HCT116 (cell line): ENCODE data around the gene SRD5A3. TPM values are rescaled to one million over a fixed set of nuclear protein-coding genes. Genes with fewer than 3 reads are reported as not detected.
A peak's percentile ranks its signal among the peaks of the same experiment; 100 is the strongest.

ENCODE experiments used
- ATAC-seq: fragments of 200-7000 bp; cut with Tn5 transposase; 2 replicates; pipeline ENCODE4 v1.9.1; 2020; ENCODE audit warnings: mild to moderate bottlenecking, moderate library complexity
- BruUV-seq: library from RNA; stranded (reverse); fragments of 400-500 nt; replicated peaks from 2 replicates; lab custom pipeline; 2021; lab: Mats Ljungman, UMichigan
- CTCF ChIA-PET: fragments of 300-600 bp; sonication (Branson Sonifier 250); formaldehyde crosslinking; loops from one replicate; lab custom pipeline; 2021; ENCODE audit warnings: antibody characterized with exemption; lab: Charles Lee
- POLR2A ChIA-PET: fragments of 300-600, 350-600 bp; sonication (Branson Sonifier 250); formaldehyde crosslinking; loops from one replicate; lab custom pipeline; 2021; ENCODE audit warnings: antibody characterized with exemption; lab: Charles Lee
- RAD21 ChIA-PET, 2 experiments: fragments of 300-600 bp; sonication (Branson Sonifier 250); formaldehyde crosslinking; loops; one replicate each; lab custom pipeline; 2023; ENCODE audit warnings: low total read pairs in 2 of 2; ENCODE audit not compliant: uncharacterized antibody in 2 of 2, unreplicated experiment in 2 of 2, low non-redundant PET in 1 of 2; lab: Charles Lee
- DNase-seq: peaks from one replicate; pipeline ENCODE4 v3.0.0-alpha.2; 2010; ENCODE audit warnings: low read depth, low spot score
- H2AFZ ChIP-seq: fragments of 200-600 bp; shearing (Covaris generic), sonication (generic); 2 replicates; pipeline ENCODE4 v1.6.1; 2017; ENCODE audit warnings: low read depth, mixed run types, mixed read lengths, antibody characterized with exemption, low read length; ENCODE audit not compliant: poor library complexity, severe bottlenecking
- H3K27ac ChIP-seq: 2 replicates; pipeline ENCODE4 v1.5.1; 2012; ENCODE audit warnings: low read depth, low read length
- H3K27me3 ChIP-seq: fragments of 200-600 bp; sonication (generic); 2 replicates; pipeline ENCODE4 v1.6.1; 2016; ENCODE audit warnings: mixed run types, low read length, mixed read lengths; ENCODE audit not compliant: insufficient read depth
- H3K36me3 ChIP-seq, 2 experiments: fragments of 200-500 bp in 1 of 2; fragments of 200-600 bp in 1 of 2; sonication (Bioruptor generic) in 1 of 2; sonication (generic) in 1 of 2; 2 replicates each; pipeline versions ENCODE4 v1.5.1 to v1.6.1; 2014 to 2016; ENCODE audit warnings: low read length in 2 of 2, inconsistent platforms in 1 of 2, mixed read lengths in 1 of 2, mixed run types in 1 of 2; ENCODE audit not compliant: insufficient read depth in 2 of 2, control insufficient read depth in 1 of 2
- H3K4me1 ChIP-seq, 2 experiments: fragments of 200-600 bp in 1 of 2; sonication (generic) in 1 of 2; 2 replicates each; pipeline versions ENCODE4 v1.5.1 to v1.6.1; 2012 to 2017; ENCODE audit warnings: low read length in 2 of 2, inconsistent platforms in 1 of 2, mild to moderate bottlenecking in 1 of 2, mixed read lengths in 1 of 2, mixed run types in 1 of 2, moderate library complexity in 1 of 2; ENCODE audit not compliant: insufficient read depth in 2 of 2, control insufficient read depth in 1 of 2
- H3K4me2 ChIP-seq: fragments of 200-600 bp; sonication (generic); 2 replicates; pipeline ENCODE4 v1.6.1; 2017; ENCODE audit warnings: mixed run types, low read length, mixed read lengths
- H3K4me3 ChIP-seq, 2 experiments: fragments of 200-600 bp in 1 of 2; sonication (generic) in 1 of 2; replicated peaks in 1 of 2; 2 replicates each; pipeline ENCODE4 v1.5.1; 2011 to 2016; ENCODE audit warnings: low read length in 2 of 2, control low read depth in 1 of 2, low read depth in 1 of 2, mild to moderate bottlenecking in 1 of 2, mixed read lengths in 1 of 2, mixed run types in 1 of 2
- H3K79me2 ChIP-seq: fragments of 200-600 bp; sonication (generic); 2 replicates; pipeline ENCODE4 v1.6.1; 2017; ENCODE audit warnings: mild to moderate bottlenecking, mixed run types, low read length, moderate library complexity, mixed read lengths; ENCODE audit not compliant: insufficient read depth
- H3K9ac ChIP-seq: fragments of 200-600 bp; sonication (generic); 2 replicates; pipeline ENCODE4 v1.6.1; 2016; ENCODE audit warnings: low read length, mixed read lengths
- H3K9me2 ChIP-seq: fragments of 200-600 bp; sonication (generic), shearing (Covaris generic); 2 replicates; pipeline ENCODE4 v1.6.1; 2017; ENCODE audit warnings: mixed run types, mild to moderate bottlenecking, moderate library complexity; ENCODE audit not compliant: insufficient read depth
- H3K9me3 ChIP-seq, 2 experiments: fragments of 200-500 bp in 1 of 2; fragments of 200-600 bp in 1 of 2; sonication (Bioruptor generic) in 1 of 2; sonication (generic) in 1 of 2; 2 replicates each; pipeline ENCODE4 v1.6.1; 2014 to 2017; ENCODE audit warnings: low read length in 2 of 2, mixed read lengths in 2 of 2, inconsistent platforms in 1 of 2, low read depth in 1 of 2, mild to moderate bottlenecking in 1 of 2, mixed run types in 1 of 2, moderate library complexity in 1 of 2; ENCODE audit not compliant: control insufficient read depth in 1 of 2, insufficient read depth in 1 of 2
- H4K20me1 ChIP-seq: fragments of 200-600 bp; sonication (generic), shearing (Covaris generic); 2 replicates; pipeline ENCODE4 v1.6.1; 2017; ENCODE audit warnings: mixed run types, mild to moderate bottlenecking, moderate library complexity; ENCODE audit not compliant: insufficient read depth
- CBX3 ChIP-seq: IDR thresholded peaks from 2 replicates; pipeline ENCODE4 v1.6.1; 2012; ENCODE audit warnings: low read depth
- ELF1 ChIP-seq: IDR thresholded peaks from 2 replicates; pipeline ENCODE4 v1.6.1; 2012; ENCODE audit warnings: low read depth, borderline replicate concordance
- EZH2 ChIP-seq: fragments of 200-600 bp; sonication (generic); IDR thresholded peaks from 2 replicates; pipeline ENCODE4 v1.6.1; 2017; ENCODE audit warnings: antibody characterized with exemption, mixed run types
- FOSL1 ChIP-seq: IDR thresholded peaks from 2 replicates; pipeline ENCODE4 v1.6.1; 2012; ENCODE audit warnings: low read depth
- JUND ChIP-seq: IDR thresholded peaks from 2 replicates; pipeline ENCODE4 v1.6.1; 2012
- POLR2AphosphoS5 ChIP-seq: IDR thresholded peaks from 2 replicates; pipeline ENCODE4 v1.6.1; 2011; ENCODE audit warnings: mild to moderate bottlenecking, low read depth, low read length, moderate library complexity
- RAD21 ChIP-seq: IDR thresholded peaks from 2 replicates; pipeline ENCODE4 v1.6.1; 2012; ENCODE audit warnings: low read depth, mild to moderate bottlenecking
- YY1 ChIP-seq: IDR thresholded peaks from 2 replicates; pipeline ENCODE4 v1.6.1; 2011; ENCODE audit warnings: low read length, low read depth, moderate library complexity, mild to moderate bottlenecking; ENCODE audit not compliant: insufficient replicate concordance; ENCODE audit errors: extremely low read depth
- intact Hi-C: fragments of 100-400 bp; cut with micrococcal nuclease; formaldehyde crosslinking; loops from 2 replicates; pipeline ENCODE4 v1.10.0; 2022
- total RNA-seq: library from RNA; stranded (reverse); gene quantifications from one replicate; pipeline ENCODE4 v1.2.1, GENCODE V29; 2021; ENCODE audit not compliant: unreplicated experiment
- TF ChIP-seq, protein P1 (sequence below), 3 experiments: fragments of 200-600 bp in 1 of 3; sonication (generic) in 1 of 3; IDR thresholded peaks in 2 of 3; conservative IDR thresholded peaks in 1 of 3; 2 replicates each; pipeline ENCODE4 v1.5.1; 2012 to 2017; ENCODE audit warnings: low read depth in 2 of 3, low read length in 2 of 3, antibody characterized with exemption in 1 of 3, borderline replicate concordance in 1 of 3, control low read depth in 1 of 3, mild to moderate bottlenecking in 1 of 3, mixed read lengths in 1 of 3, mixed run types in 1 of 3, moderate library complexity in 1 of 3; ENCODE audit not compliant: insufficient read depth in 1 of 3

Gene SRD5A3
- total RNA-seq, 1 experiment from 2014 or later = 19.9 TPM

- TF ChIP-seq YY1 (no peak), JUND (no peak), EZH2 (no peak)
- no TSS peak for BruUV-seq
- no peaks in the 10 kb centered on the region for H3K9me2 ChIP-seq
- ChIA-PET RAD21 (no interaction called here), POLR2A (no interaction called here), CTCF (interaction anchor here (1.0 to 1.7 kb wide), 7 partner anchors 8 to 340 kb away, joined by 4 to 8 read pairs (median 4); no protein-coding TSS in a partner anchor)
- DNase-seq = no peak
- H3K36me3 ChIP-seq = no peaks in the 10 kb centered on the region
- no peak overlapping the region for H3K4me3 ChIP-seq
- no peak for ATAC-seq
- H3K4me1 ChIP-seq = no peaks in the 10 kb centered on the region
- no peaks in the 10 kb centered on the region for H3K79me2 ChIP-seq
- no peak overlapping the region for H2AFZ ChIP-seq
- no peaks in the 10 kb centered on the region for H3K9me3 ChIP-seq
- no peak overlapping the region for H3K27ac ChIP-seq
- H3K4me2 ChIP-seq = no peak overlapping the region
- H3K9ac ChIP-seq = no peak overlapping the region
- no peaks in the 10 kb centered on the region for H4K20me1 ChIP-seq
- H3K27me3 ChIP-seq = no peaks in the 10 kb centered on the region
- intact Hi-C loops = no loop called here
Observed at GRCh38 chr4:55311792-55312488, 34.1 kb upstream of the SRD5A3 start.

- no peak overlapping the region for H3K9ac ChIP-seq
- no peak overlapping the region for H3K4me2 ChIP-seq
- ChIA-PET POLR2A (no interaction called here), CTCF (interaction anchor here (0.7 to 1.7 kb wide), 8 partner anchors 8 to 341 kb away, joined by 3 to 8 read pairs (median 4); no protein-coding TSS in a partner anchor), RAD21 (no interaction called here)
- no peak overlapping the region for H3K27ac ChIP-seq
- ATAC-seq (peak; percentile 88), DNase-seq (peak; percentile 46)
- TF ChIP-seq RAD21 (peak; percentile 56), POLR2AphosphoS5 (no peak), FOSL1 (no peak), ELF1 (no peak), CBX3 (0 out of 2 replicates have a peak, but pooled peaks have one; percentile 51)
- TF ChIP-seq, protein P1, sequence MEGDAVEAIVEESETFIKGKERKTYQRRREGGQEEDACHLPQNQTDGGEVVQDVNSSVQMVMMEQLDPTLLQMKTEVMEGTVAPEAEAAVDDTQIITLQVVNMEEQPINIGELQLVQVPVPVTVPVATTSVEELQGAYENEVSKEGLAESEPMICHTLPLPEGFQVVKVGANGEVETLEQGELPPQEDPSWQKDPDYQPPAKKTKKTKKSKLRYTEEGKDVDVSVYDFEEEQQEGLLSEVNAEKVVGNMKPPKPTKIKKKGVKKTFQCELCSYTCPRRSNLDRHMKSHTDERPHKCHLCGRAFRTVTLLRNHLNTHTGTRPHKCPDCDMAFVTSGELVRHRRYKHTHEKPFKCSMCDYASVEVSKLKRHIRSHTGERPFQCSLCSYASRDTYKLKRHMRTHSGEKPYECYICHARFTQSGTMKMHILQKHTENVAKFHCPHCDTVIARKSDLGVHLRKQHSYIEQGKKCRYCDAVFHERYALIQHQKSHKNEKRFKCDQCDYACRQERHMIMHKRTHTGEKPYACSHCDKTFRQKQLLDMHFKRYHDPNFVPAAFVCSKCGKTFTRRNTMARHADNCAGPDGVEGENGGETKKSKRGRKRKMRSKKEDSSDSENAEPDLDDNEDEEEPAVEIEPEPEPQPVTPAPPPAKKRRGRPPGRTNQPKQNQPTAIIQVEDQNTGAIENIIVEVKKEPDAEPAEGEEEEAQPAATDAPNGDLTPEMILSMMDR (IDR thresholded peaks at IDR 0.05 in 2 of 3, conservative IDR thresholded peaks at IDR 0.05 in 1 of 3; ENCODE audit: borderline replicate concordance in 1 of 3, insufficient read depth in 1 of 3, low read depth in 2 of 3, low read length in 2 of 3) = peak; percentile 40 to 88 (median 83); a peak in 5 of 6 replicates
- no peak overlapping the region for H3K4me3 ChIP-seq
- H4K20me1 ChIP-seq = no peaks in the 10 kb centered on the region
- intact Hi-C loops = no loop called here
- no TSS peak for BruUV-seq
- no peak overlapping the region for H2AFZ ChIP-seq
- H3K79me2 ChIP-seq = no peaks in the 10 kb centered on the region
- no peaks in the 10 kb centered on the region for H3K27me3 ChIP-seq
- no peaks in the 10 kb centered on the region for H3K9me3 ChIP-seq
- H3K4me1 ChIP-seq = no peaks in the 10 kb centered on the region
- no peaks in the 10 kb centered on the region for H3K36me3 ChIP-seq
- no peaks in the 10 kb centered on the region for H3K9me2 ChIP-seq
Observed at GRCh38 chr4:55312489-55313101, 33.4 kb upstream of the SRD5A3 start.
